Keratinocyte (primary cell): ENCODE measurements around the gene GDF9. TPM values are rescaled to one million over a fixed set of nuclear protein-coding genes. Genes with fewer than 3 reads are reported as not detected.

Source experiments
- DNase-seq: peaks from one replicate; pipeline ENCODE4 v3.0.0-alpha.2; 2011; ENCODE audit warnings: low read depth, missing footprints, low spot score
- FAIRE-seq: peaks from 2 replicates; lab custom pipeline; 2011; peaks lifted over from hg19 to GRCh38; lab: Jason Lieb, UNC
- H2AFZ ChIP-seq: 2 replicates; pipeline ENCODE4 v1.6.0; 2012; ENCODE audit warnings: low read length, control low read depth, inconsistent platforms; ENCODE audit not compliant: control insufficient read depth
- H3K27ac ChIP-seq: 2 replicates; pipeline ENCODE4 v1.5.1; 2011; ENCODE audit warnings: low read length; ENCODE audit not compliant: control insufficient read depth, insufficient read depth
- H3K27me3 ChIP-seq: 3 replicates; pipeline ENCODE4 v1.6.0; 2011; ENCODE audit warnings: low read length; ENCODE audit not compliant: control insufficient read depth, insufficient read depth; ENCODE audit errors: extremely low read depth
- H3K36me3 ChIP-seq, 2 experiments: 2 replicates in 1 of 2; 3 replicates in 1 of 2; pipeline ENCODE4 v1.5.1; 2011; ENCODE audit warnings: low read length in 2 of 2, mild to moderate bottlenecking in 1 of 2; ENCODE audit not compliant: control insufficient read depth in 2 of 2, insufficient read depth in 2 of 2; ENCODE audit errors: extremely low read depth in 1 of 2
- H3K4me1 ChIP-seq: 3 replicates; pipeline ENCODE4 v1.5.1; 2011; ENCODE audit warnings: low read length; ENCODE audit not compliant: control insufficient read depth, insufficient read depth; ENCODE audit errors: extremely low read depth
- H3K4me2 ChIP-seq: 3 replicates; pipeline ENCODE4 v1.6.0; 2011; ENCODE audit warnings: low read depth, low read length; ENCODE audit not compliant: control insufficient read depth, insufficient read depth; ENCODE audit errors: extremely low read depth
- H3K4me3 ChIP-seq, 3 experiments: fragments of 200-600 bp in 1 of 3; sonication (generic) in 1 of 3; 2 replicates in 2 of 3; 3 replicates in 1 of 3; pipeline ENCODE4 v1.5.1; 2011 to 2016; ENCODE audit warnings: low read length in 3 of 3, mild to moderate bottlenecking in 3 of 3, control low read depth in 2 of 3, inconsistent platforms in 1 of 3, low read depth in 1 of 3, mixed read lengths in 1 of 3, mixed run types in 1 of 3, moderate library complexity in 1 of 3; ENCODE audit not compliant: control insufficient read depth in 2 of 3, insufficient read depth in 2 of 3; ENCODE audit errors: extremely low read depth in 1 of 3
- H3K79me2 ChIP-seq: 2 replicates; pipeline ENCODE4 v1.6.0; 2012; ENCODE audit warnings: low read length; ENCODE audit not compliant: control insufficient read depth, insufficient read depth
- H3K9ac ChIP-seq: 3 replicates; pipeline ENCODE4 v1.6.0; 2011; ENCODE audit warnings: low read length; ENCODE audit not compliant: control insufficient read depth, insufficient read depth; ENCODE audit errors: extremely low read depth
- H3K9me1 ChIP-seq: 3 replicates; pipeline ENCODE4 v1.6.0; 2011; ENCODE audit warnings: low read length; ENCODE audit not compliant: control insufficient read depth, insufficient read depth; ENCODE audit errors: extremely low read depth
- H3K9me3 ChIP-seq: 2 replicates; pipeline ENCODE4 v1.5.1; 2012; ENCODE audit warnings: low read depth, low read length; ENCODE audit not compliant: control insufficient read depth
- H4K20me1 ChIP-seq: 3 replicates; pipeline ENCODE4 v1.6.0; 2011; ENCODE audit warnings: low read length; ENCODE audit not compliant: control insufficient read depth, insufficient read depth; ENCODE audit errors: extremely low read depth
- CTCF ChIP-seq, 3 experiments: IDR thresholded peaks in 1 of 3; conservative IDR thresholded peaks in 1 of 3; optimal IDR thresholded peaks in 1 of 3; 2 replicates in 2 of 3; 3 replicates in 1 of 3; pipeline versions ENCODE3 to v1.5.1; 2011; ENCODE audit warnings: low read length in 3 of 3, mild to moderate bottlenecking in 3 of 3, moderate library complexity in 2 of 3, control low read depth in 1 of 3, inconsistent platforms in 1 of 3; ENCODE audit not compliant: insufficient read depth in 2 of 3; ENCODE audit errors: extremely low read depth in 1 of 3
- EZH2 ChIP-seq: IDR thresholded peaks from one replicate; pipeline ENCODE4 v1.6.1; 2012; ENCODE audit warnings: inconsistent platforms, mild to moderate bottlenecking, low read length, moderate library complexity
- dilution Hi-C: fragments of 300-500 bp; cut with MboI; formaldehyde crosslinking; loops from one replicate; pipeline ENCODE4 v1.7.0; 2020; ENCODE audit warnings: low sequenced_read_pairs; ENCODE audit not compliant: extremely low pct_ligation_motif_present
- polyA plus RNA-seq, 5 experiments: library from polyadenylated mRNA; depleted of rRNA in 3 of 5; stranded (reverse) in 3 of 5; stranded (forward) in 1 of 5; unstranded in 1 of 5; fragments of >200 nt; gene quantifications; 1 replicate in 1 of 5; 2 replicates in 3 of 5; 3 replicates in 1 of 5; pipeline versions ENCODE4 v1.2.1 to v1.2.3, GENCODE V29; 2011 to 2012; ENCODE audit warnings: missing spikeins in 2 of 5, low read depth in 1 of 5, low replicate concordance in 1 of 5

GDF9 gene
- polyA plus RNA-seq, 1 donor (not counting 4 experiments of a cell fraction or from before 2014, with no cell fraction given) = 0.21 TPM

GRCh38 chr5:132909702-132910101, 43.4 kb upstream of the GDF9 start:
- no peak overlapping the region for H3K9ac ChIP-seq
- no peak overlapping the region for H3K4me2 ChIP-seq
- DNase-seq (no peak), FAIRE-seq (no peak)
- TF ChIP-seq CTCF (optimal IDR thresholded peaks at IDR 0.05 in 1 of 3, IDR thresholded peaks at IDR 0.05 in 1 of 3, conservative IDR thresholded peaks at IDR 0.05 in 1 of 3; ENCODE audit: extremely low read depth in 1 of 3, insufficient read depth in 2 of 3, low read length in 3 of 3) (no peak), EZH2 (no peak)
- no peak overlapping the region for H3K27ac ChIP-seq
- H3K27me3 ChIP-seq = no peaks in the 10 kb centered on the region
- no peaks in the 10 kb centered on the region for H3K4me1 ChIP-seq
- H3K4me3 ChIP-seq = no peak overlapping the region
- H3K9me3 ChIP-seq = no peaks in the 10 kb centered on the region
- peaks cover 2 to 8% of the 10 kb centered on the region in 2 experiments for H3K36me3 ChIP-seq
- peaks cover 25% of the 10 kb centered on the region for H3K79me2 ChIP-seq
- no peak overlapping the region for H2AFZ ChIP-seq
- H4K20me1 ChIP-seq = no peaks in the 10 kb centered on the region
- H3K9me1 ChIP-seq = peaks cover 5% of the 10 kb centered on the region
- dilution Hi-C loops = no loop called here

- Histone ChIP-seq H3K4me2 (no peak overlapping the region), H3K36me3 (peaks cover 0 to 2% of the 10 kb centered on the region in 2 experiments), H3K4me3 (no peak overlapping the region), H3K9me1 (peaks cover 5% of the 10 kb centered on the region), H3K9ac (no peak overlapping the region), H3K79me2 (peaks cover 18% of the 10 kb centered on the region), H3K27me3 (no peaks in the 10 kb centered on the region), H3K27ac (no peak overlapping the region), H3K9me3 (no peaks in the 10 kb centered on the region), H3K4me1 (no peaks in the 10 kb centered on the region), H4K20me1 (no peaks in the 10 kb centered on the region), H2AFZ (no peak overlapping the region)
- DNase-seq (no peak), FAIRE-seq (no peak)
- dilution Hi-C loops = no loop called here
- no peak for TF ChIP-seq EZH2
- no peak for TF ChIP-seq CTCF (optimal IDR thresholded peaks at IDR 0.05 in 1 of 3, IDR thresholded peaks at IDR 0.05 in 1 of 3, conservative IDR thresholded peaks at IDR 0.05 in 1 of 3; ENCODE audit: extremely low read depth in 1 of 3, insufficient read depth in 2 of 3, low read length in 3 of 3)
Observed at GRCh38 chr5:132907161-132907560, 40.9 kb upstream of the GDF9 start.
